Neural progenitor cell (in vitro differentiated cells): ENCODE results near the gene KNDC1. TPM values are rescaled to one million over a fixed set of nuclear protein-coding genes. Genes with fewer than 3 reads are reported as not detected.
A peak's percentile ranks its signal among the peaks of the same experiment; 100 is the strongest.

Experiments
- DNase-seq: peaks from one replicate; pipeline ENCODE4 v3.0.0-alpha.2; 2016; ENCODE audit warnings: low spot score
- H2AFZ ChIP-seq: fragments of 200-600 bp; sonication (generic); replicated peaks from 2 replicates; pipeline ENCODE4 v1.6.1; 2016; ENCODE audit warnings: antibody characterized with exemption
- H3F3A ChIP-seq: fragments of 200-600 bp; sonication (generic); 2 replicates; pipeline ENCODE4 v1.6.1; 2016; ENCODE audit warnings: antibody characterized with exemption, low read depth
- H3K27ac ChIP-seq: fragments of 200-600 bp; sonication (generic); 2 replicates; pipeline ENCODE4 v1.5.1; 2016; ENCODE audit warnings: mild to moderate bottlenecking
- H3K27me3 ChIP-seq: fragments of 200-600 bp; sonication (generic); 2 replicates; pipeline ENCODE4 v1.6.1; 2016; ENCODE audit warnings: mild to moderate bottlenecking, moderate library complexity
- H3K36me3 ChIP-seq: fragments of 200-600 bp; sonication (generic); 2 replicates; pipeline ENCODE4 v1.5.1; 2016
- H3K4me1 ChIP-seq: fragments of 200-600 bp; sonication (generic); 2 replicates; pipeline ENCODE4 v1.6.1; 2016; ENCODE audit warnings: mixed run types
- H3K4me2 ChIP-seq: fragments of 200-600 bp; sonication (generic); 2 replicates; pipeline ENCODE4 v1.6.1; 2016
- H3K4me3 ChIP-seq: fragments of 200-600 bp; sonication (generic); 2 replicates; pipeline ENCODE4 v1.5.1; 2016
- H3K79me2 ChIP-seq: fragments of 200-600 bp; sonication (generic); 2 replicates; pipeline ENCODE4 v1.6.1; 2016; ENCODE audit warnings: low read depth
- H3K9ac ChIP-seq: fragments of 200-600 bp; sonication (generic); 2 replicates; pipeline ENCODE4 v1.6.1; 2016
- H3K9me3 ChIP-seq: fragments of 200-600 bp; sonication (generic); 2 replicates; pipeline ENCODE4 v1.5.1; 2016; ENCODE audit warnings: low read depth
- H4K20me1 ChIP-seq: fragments of 200-600 bp; sonication (generic); 2 replicates; pipeline ENCODE4 v1.6.1; 2016; ENCODE audit warnings: low read depth
- H3K27ac Mint-ChIP-seq: 3 replicates; pipeline ENCODE4 v1.8.0; 2021; ENCODE audit warnings: mixed read lengths
- H3K27me3 Mint-ChIP-seq: 2 replicates; pipeline ENCODE4 v1.8.0; 2022; ENCODE audit warnings: low read depth, mild to moderate bottlenecking, inconsistent platforms, moderate library complexity, mixed read lengths; ENCODE audit not compliant: insufficient read depth
- H3K36me3 Mint-ChIP-seq: 3 replicates; pipeline ENCODE4 v1.8.0; 2021; ENCODE audit warnings: mixed read lengths
- H3K4me1 Mint-ChIP-seq: 3 replicates; pipeline ENCODE4 v1.8.0; 2021; ENCODE audit warnings: mixed read lengths
- H3K4me3 Mint-ChIP-seq: 3 replicates; pipeline ENCODE4 v1.8.0; 2021; ENCODE audit warnings: mild to moderate bottlenecking, moderate library complexity, mixed read lengths
- H3K9me3 Mint-ChIP-seq: 3 replicates; pipeline ENCODE4 v1.8.0; 2020; ENCODE audit warnings: mixed read lengths
- EZH2 ChIP-seq: fragments of 200-600 bp; sonication (generic); IDR thresholded peaks from 2 replicates; pipeline ENCODE4 v1.6.1; 2017; ENCODE audit warnings: antibody characterized with exemption, mild to moderate bottlenecking, moderate library complexity
- EZH2phosphoT487 ChIP-seq: fragments of 200-600 bp; sonication (generic); IDR thresholded peaks from 2 replicates; pipeline ENCODE4 v1.6.1; 2017; ENCODE audit warnings: antibody characterized with exemption
- total RNA-seq: library from RNA; depleted of rRNA; stranded (reverse); fragments of >200 nt; gene quantifications from 2 replicates; pipeline ENCODE4 v1.2.3, GENCODE V29; 2015; ENCODE audit warnings: low replicate concordance
- TF ChIP-seq, protein P1 (sequence below): fragments of 200-600 bp; sonication (generic); IDR thresholded peaks from 2 replicates; pipeline ENCODE4 v1.5.1; 2017; ENCODE audit warnings: antibody characterized with exemption, mild to moderate bottlenecking

The KNDC1 gene
- total RNA-seq, 1 donor from 2014 or later: 1.8 TPM

DNA sequence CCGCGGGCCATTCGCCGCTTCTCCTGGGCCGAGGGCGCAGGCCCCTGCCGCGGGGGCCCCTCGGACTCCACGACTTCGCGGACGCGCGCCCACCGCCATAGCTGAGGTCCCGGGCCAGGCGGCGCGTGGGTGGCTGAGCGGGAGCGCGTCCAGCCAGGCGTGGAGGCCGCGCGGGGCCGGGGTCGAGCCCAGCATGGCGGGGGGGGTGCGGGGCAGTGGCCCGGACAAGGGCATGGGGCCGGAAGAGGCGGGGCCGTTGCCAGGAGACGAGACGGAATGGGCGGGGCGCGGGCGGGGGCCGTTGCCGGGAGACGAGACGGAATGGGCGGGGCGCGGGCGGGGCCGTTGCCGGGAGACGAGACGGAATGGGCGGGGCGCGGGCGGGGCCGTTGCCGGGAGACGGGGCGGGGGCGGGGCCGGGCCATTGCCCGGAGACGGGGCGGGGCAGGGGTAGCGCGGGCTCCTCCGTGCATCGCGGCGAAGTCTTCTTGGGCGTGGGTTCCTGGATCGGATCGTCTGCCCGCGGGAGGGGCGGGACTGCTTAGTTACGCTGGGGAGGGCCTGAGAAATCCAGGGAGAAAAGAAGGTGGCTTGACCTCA, 101.8 kb downstream of the KNDC1 start:
- Histone ChIP-seq H3K9ac (no peak overlapping the region), H3K27me3 (peaks cover 29% of the 10 kb centered on the region), H3K9me3 (no peaks in the 10 kb centered on the region), H3K27ac (no peak overlapping the region), H3K4me1 (peaks cover 15% of the 10 kb centered on the region), H3F3A (peaks cover 8% of the 10 kb centered on the region), H3K4me3 (peak overlapping the region; percentile 87), H3K79me2 (no peaks in the 10 kb centered on the region), H4K20me1 (no peaks in the 10 kb centered on the region), H3K36me3 (no peaks in the 10 kb centered on the region), H2AFZ (no peak overlapping the region), H3K4me2 (peak overlapping the region; percentile 83)
- Mint-ChIP-seq H3K36me3 (no peaks in the 10 kb centered on the region), H3K27me3 (peaks cover 15% of the 10 kb centered on the region), H3K27ac (no peak overlapping the region), H3K4me1 (peaks cover 39% of the 10 kb centered on the region), H3K9me3 (no peaks in the 10 kb centered on the region), H3K4me3 (peak overlapping the region; percentile 86)
- TF ChIP-seq EZH2 (no peak), EZH2phosphoT487 (no peak)
- TF ChIP-seq, protein P1, sequence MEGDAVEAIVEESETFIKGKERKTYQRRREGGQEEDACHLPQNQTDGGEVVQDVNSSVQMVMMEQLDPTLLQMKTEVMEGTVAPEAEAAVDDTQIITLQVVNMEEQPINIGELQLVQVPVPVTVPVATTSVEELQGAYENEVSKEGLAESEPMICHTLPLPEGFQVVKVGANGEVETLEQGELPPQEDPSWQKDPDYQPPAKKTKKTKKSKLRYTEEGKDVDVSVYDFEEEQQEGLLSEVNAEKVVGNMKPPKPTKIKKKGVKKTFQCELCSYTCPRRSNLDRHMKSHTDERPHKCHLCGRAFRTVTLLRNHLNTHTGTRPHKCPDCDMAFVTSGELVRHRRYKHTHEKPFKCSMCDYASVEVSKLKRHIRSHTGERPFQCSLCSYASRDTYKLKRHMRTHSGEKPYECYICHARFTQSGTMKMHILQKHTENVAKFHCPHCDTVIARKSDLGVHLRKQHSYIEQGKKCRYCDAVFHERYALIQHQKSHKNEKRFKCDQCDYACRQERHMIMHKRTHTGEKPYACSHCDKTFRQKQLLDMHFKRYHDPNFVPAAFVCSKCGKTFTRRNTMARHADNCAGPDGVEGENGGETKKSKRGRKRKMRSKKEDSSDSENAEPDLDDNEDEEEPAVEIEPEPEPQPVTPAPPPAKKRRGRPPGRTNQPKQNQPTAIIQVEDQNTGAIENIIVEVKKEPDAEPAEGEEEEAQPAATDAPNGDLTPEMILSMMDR: no peak
- peak; percentile 86 for DNase-seq

DNA sequence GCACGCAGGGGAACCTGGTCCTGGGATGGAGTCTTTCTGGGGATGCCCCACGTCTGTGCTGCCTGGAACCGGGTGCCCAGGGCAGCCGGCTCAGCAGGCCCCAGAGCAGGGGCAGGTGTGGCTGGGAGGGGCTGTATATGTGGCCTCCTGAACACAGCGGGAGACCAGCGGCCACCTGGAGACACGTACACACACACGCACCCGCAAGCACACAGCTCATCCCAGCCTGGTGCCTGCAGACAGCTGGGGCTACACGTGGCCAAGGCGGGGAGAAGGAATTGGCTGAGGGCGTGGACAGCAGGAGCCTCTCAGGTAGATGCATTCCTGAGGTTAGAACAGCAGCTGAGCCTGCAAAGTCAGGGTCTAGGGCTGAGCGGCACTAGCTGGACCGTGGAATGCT, 102.7 kb downstream of the KNDC1 start:
- H3K27ac Mint-ChIP-seq: no peak overlapping the region
- TF ChIP-seq EZH2 (no peak), EZH2phosphoT487 (no peak)
- TF ChIP-seq, protein P1: no peak
- peaks cover 12% of the 10 kb centered on the region for H3K27me3 Mint-ChIP-seq
- H3K4me1 ChIP-seq: peaks cover 9% of the 10 kb centered on the region
- no peaks in the 10 kb centered on the region for H3K79me2 ChIP-seq
- no peak overlapping the region for H2AFZ ChIP-seq
- H3K36me3 Mint-ChIP-seq: no peaks in the 10 kb centered on the region
- H3K4me3 ChIP-seq: no peak overlapping the region
- H3K9ac ChIP-seq: no peak overlapping the region
- peak overlapping the region; percentile 77 for H3K4me2 ChIP-seq
- DNase-seq: no peak
- no peaks in the 10 kb centered on the region for H3F3A ChIP-seq
- peaks cover 33% of the 10 kb centered on the region for H3K4me1 Mint-ChIP-seq
- no peaks in the 10 kb centered on the region for H3K36me3 ChIP-seq
- H3K27ac ChIP-seq: no peak overlapping the region
- peaks cover 29% of the 10 kb centered on the region for H3K27me3 ChIP-seq
- H3K4me3 Mint-ChIP-seq: peak overlapping the region; percentile 86
- H4K20me1 ChIP-seq: no peaks in the 10 kb centered on the region
- no peaks in the 10 kb centered on the region for H3K9me3 Mint-ChIP-seq
- no peaks in the 10 kb centered on the region for H3K9me3 ChIP-seq

DNA sequence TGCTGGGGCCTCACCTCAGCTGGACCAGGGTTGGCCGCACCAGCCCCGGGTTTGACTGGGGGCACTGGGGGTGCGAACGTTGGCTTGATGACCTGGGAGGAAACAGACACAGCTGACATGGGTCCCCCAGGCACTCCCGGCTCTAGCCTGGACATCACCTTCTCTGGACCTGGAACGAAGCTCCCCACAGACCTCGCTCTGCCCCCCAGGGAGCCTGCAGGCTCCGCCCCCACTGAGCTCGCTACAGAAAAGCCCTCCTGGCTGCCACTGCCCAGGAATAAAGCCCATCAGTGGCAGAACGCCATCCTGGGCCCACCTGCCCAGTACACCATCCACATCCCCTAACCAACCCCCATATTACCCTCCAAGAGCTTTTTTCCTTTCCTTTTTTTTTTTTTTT, 103.7 kb downstream of the KNDC1 start:
- H3K27ac Mint-ChIP-seq: no peak overlapping the region
- no peak overlapping the region for H2AFZ ChIP-seq
- peaks cover 9% of the 10 kb centered on the region for H3K4me1 ChIP-seq
- H3K4me3 ChIP-seq: no peak overlapping the region
- peaks cover 29% of the 10 kb centered on the region for H3K27me3 ChIP-seq
- no peak for TF ChIP-seq EZH2
- TF ChIP-seq, protein P1: no peak
- no peak for TF ChIP-seq EZH2phosphoT487
- H3K9ac ChIP-seq: no peak overlapping the region
- H3K9me3 ChIP-seq: no peaks in the 10 kb centered on the region
- H3K79me2 ChIP-seq: no peaks in the 10 kb centered on the region
- H4K20me1 ChIP-seq: no peaks in the 10 kb centered on the region
- H3K4me2 ChIP-seq: no peak overlapping the region
- H3K9me3 Mint-ChIP-seq: no peaks in the 10 kb centered on the region
- no peak overlapping the region for H3K27ac ChIP-seq
- H3K36me3 ChIP-seq: no peaks in the 10 kb centered on the region
- no peak for DNase-seq
- H3K4me3 Mint-ChIP-seq: no peak overlapping the region
- H3K27me3 Mint-ChIP-seq: peaks cover 12% of the 10 kb centered on the region
- no peaks in the 10 kb centered on the region for H3F3A ChIP-seq
- H3K36me3 Mint-ChIP-seq: no peaks in the 10 kb centered on the region
- H3K4me1 Mint-ChIP-seq: peaks cover 33% of the 10 kb centered on the region
